HEK293 (cell line): ENCODE results near the gene RFX4.

Experiments used
- CTCF ChIA-PET: fragments of 350-600 bp; formaldehyde crosslinking; extraction: SDS; loops from one replicate; lab custom pipeline; 2021; ENCODE audit warnings: antibody characterized with exemption; lab: Yijun Ruan, JAX
- POLR2A ChIA-PET: fragments of 300-600 bp; formaldehyde crosslinking; extraction: SDS; loops from one replicate; lab custom pipeline; 2020; ENCODE audit warnings: antibody characterized with exemption, inconsistent platforms; lab: Yijun Ruan, JAX
- H3K27ac ChIP-seq: fragments of 200-500 bp; sonication (Bioruptor generic); 2 replicates; pipeline ENCODE4 v1.5.1; 2014; ENCODE audit warnings: low read depth, low read length, control low read depth, inconsistent platforms; ENCODE audit errors: extremely low read depth
- H3K36me3 ChIP-seq, 2 experiments: fragments of 200-500 bp in 1 of 2; sonication (Bioruptor generic) in 1 of 2; 1 replicate in 1 of 2; 2 replicates in 1 of 2; pipeline ENCODE4 v1.5.1; 2014 to 2017; ENCODE audit warnings: inconsistent platforms in 2 of 2, low read length in 2 of 2; ENCODE audit not compliant: control insufficient read depth in 2 of 2, insufficient read depth in 1 of 2
- H3K4me1 ChIP-seq: fragments of 200-500 bp; sonication (Bioruptor generic); 2 replicates; pipeline ENCODE4 v1.5.1; 2014; ENCODE audit warnings: mild to moderate bottlenecking, low read length, inconsistent platforms; ENCODE audit not compliant: control insufficient read depth, insufficient read depth
- H3K4me3 ChIP-seq: 2 replicates; pipeline ENCODE4 v1.5.1; 2011; ENCODE audit warnings: low read depth, mild to moderate bottlenecking, control low read depth, low read length, moderate library complexity
- H3K9me3 ChIP-seq: fragments of 200-500 bp; sonication (Bioruptor generic); 2 replicates; pipeline ENCODE4 v1.5.1; 2014; ENCODE audit warnings: low read depth, low read length, inconsistent platforms; ENCODE audit not compliant: control insufficient read depth, insufficient read depth
- GFI1B ChIP-seq: fragments of 450-650 bp; formaldehyde crosslinking; IDR thresholded peaks from 2 replicates; pipeline ENCODE4 v1.5.1; 2016; ENCODE audit warnings: missing biosample characterization, missing genetic modification characterization
- GLIS1 ChIP-seq: fragments of 450-650 bp; formaldehyde crosslinking; IDR thresholded peaks from 2 replicates; pipeline ENCODE4 v1.5.1; 2016; ENCODE audit warnings: missing biosample characterization, missing genetic modification characterization
- MYNN ChIP-seq: fragments of 450-650 bp; formaldehyde crosslinking; IDR thresholded peaks from 2 replicates; pipeline ENCODE4 v1.5.1; 2016; ENCODE audit warnings: missing biosample characterization, missing genetic modification characterization, borderline replicate concordance
- REST ChIP-seq: fragments of 450-650 bp; formaldehyde crosslinking; IDR thresholded peaks from 2 replicates; pipeline ENCODE4 v1.5.1; 2016; ENCODE audit warnings: missing biosample characterization, missing genetic modification characterization
- SALL2 ChIP-seq: fragments of 450-650 bp; formaldehyde crosslinking; IDR thresholded peaks from 2 replicates; pipeline ENCODE4 v1.5.0; 2017; ENCODE audit warnings: missing biosample characterization, mild to moderate bottlenecking, missing genetic modification characterization, borderline replicate concordance
- ZBTB20 ChIP-seq: fragments of 450-650 bp; formaldehyde crosslinking; IDR thresholded peaks from 2 replicates; pipeline ENCODE4 v1.5.1; 2016; ENCODE audit warnings: missing biosample characterization, missing genetic modification characterization
- ZFP37 ChIP-seq: fragments of 450-650 bp; formaldehyde crosslinking; IDR thresholded peaks from 2 replicates; pipeline ENCODE4 v1.5.1; 2016; ENCODE audit warnings: missing biosample characterization, missing genetic modification characterization
- ZNF10 ChIP-seq: fragments of 450-650 bp; formaldehyde crosslinking; IDR thresholded peaks from 2 replicates; pipeline ENCODE4 v1.5.1; 2017; ENCODE audit warnings: missing biosample characterization, missing genetic modification characterization
- ZNF132 ChIP-seq: fragments of 450-650 bp; formaldehyde crosslinking; IDR thresholded peaks from 2 replicates; pipeline ENCODE4 v1.5.1; 2017; ENCODE audit warnings: missing biosample characterization, missing genetic modification characterization, borderline replicate concordance
- ZNF169 ChIP-seq: fragments of 450-650 bp; formaldehyde crosslinking; IDR thresholded peaks from 2 replicates; pipeline ENCODE4 v1.5.1; 2016; ENCODE audit warnings: missing biosample characterization, missing genetic modification characterization
- ZNF202 ChIP-seq: fragments of 450-650 bp; formaldehyde crosslinking; IDR thresholded peaks from 2 replicates; pipeline ENCODE4 v1.5.1; 2016; ENCODE audit warnings: missing biosample characterization, missing genetic modification characterization, borderline replicate concordance
- ZNF341 ChIP-seq: fragments of 450-650 bp; formaldehyde crosslinking; IDR thresholded peaks from 2 replicates; pipeline ENCODE4; 2016; ENCODE audit warnings: low read depth, missing biosample characterization, missing genetic modification characterization
- ZNF362 ChIP-seq: fragments of 450-650 bp; formaldehyde crosslinking; IDR thresholded peaks from 2 replicates; pipeline ENCODE4 v1.5.1; 2016; ENCODE audit warnings: missing biosample characterization, missing genetic modification characterization
- ZNF548 ChIP-seq: fragments of 450-650 bp; formaldehyde crosslinking; IDR thresholded peaks from 2 replicates; pipeline ENCODE4 v1.5.1; 2016; ENCODE audit warnings: missing biosample characterization, missing genetic modification characterization
- ZNF561 ChIP-seq: fragments of 450-650 bp; IDR thresholded peaks from 2 replicates; pipeline ENCODE4 v1.5.1; 2018; ENCODE audit warnings: missing biosample characterization, missing genetic modification characterization, borderline replicate concordance
- ZNF571 ChIP-seq: fragments of 450-650 bp; formaldehyde crosslinking; IDR thresholded peaks from 2 replicates; pipeline ENCODE4 v1.5.0; 2017; ENCODE audit warnings: missing biosample characterization, missing genetic modification characterization
- ZNF585B ChIP-seq: fragments of 450-650 bp; formaldehyde crosslinking; IDR thresholded peaks from 2 replicates; pipeline ENCODE4 v1.5.1; 2016; ENCODE audit warnings: missing biosample characterization, missing genetic modification characterization
- ZNF600 ChIP-seq: fragments of 450-650 bp; formaldehyde crosslinking; IDR thresholded peaks from 2 replicates; pipeline ENCODE4 v1.5.1; 2016; ENCODE audit warnings: missing biosample characterization, missing genetic modification characterization
- ZNF792 ChIP-seq: fragments of 450-650 bp; formaldehyde crosslinking; IDR thresholded peaks from 2 replicates; pipeline ENCODE4 v1.5.1; 2016; ENCODE audit warnings: missing biosample characterization, missing genetic modification characterization
- ZNF830 ChIP-seq: fragments of 450-650 bp; IDR thresholded peaks from 2 replicates; pipeline ENCODE4 v1.5.0; 2018; ENCODE audit warnings: missing biosample characterization, missing genetic modification characterization, low read depth, mild to moderate bottlenecking, moderate library complexity
- TF ChIP-seq, protein P1 (sequence below): fragments of 450-650 bp; formaldehyde crosslinking; optimal IDR thresholded peaks from 2 replicates; pipeline ENCODE3; 2016; ENCODE audit warnings: missing biosample characterization, mild to moderate bottlenecking, missing genetic modification characterization

RFX4 gene

GRCh38 chr12:106581543-106582248 is 1.1 kb upstream of the RFX4 start:
- TF ChIP-seq, protein P1, sequence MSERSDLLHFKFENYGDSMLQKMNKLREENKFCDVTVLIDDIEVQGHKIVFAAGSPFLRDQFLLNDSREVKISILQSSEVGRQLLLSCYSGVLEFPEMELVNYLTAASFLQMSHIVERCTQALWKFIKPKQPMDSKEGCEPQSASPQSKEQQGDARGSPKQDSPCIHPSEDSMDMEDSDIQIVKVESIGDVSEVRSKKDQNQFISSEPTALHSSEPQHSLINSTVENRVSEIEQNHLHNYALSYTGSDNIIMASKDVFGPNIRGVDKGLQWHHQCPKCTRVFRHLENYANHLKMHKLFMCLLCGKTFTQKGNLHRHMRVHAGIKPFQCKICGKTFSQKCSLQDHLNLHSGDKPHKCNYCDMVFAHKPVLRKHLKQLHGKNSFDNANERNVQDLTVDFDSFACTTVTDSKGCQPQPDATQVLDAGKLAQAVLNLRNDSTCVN (tag by site-specific recombination) = no peak
- TF ChIP-seq ZFP37 (tag by site-specific recombination) = no peak
- TF ChIP-seq ZNF830 = no peak
- TF ChIP-seq MYNN (tag by site-specific recombination) = no peak
- 0 out of 2 replicates have a peak, but pooled peaks have one; percentile 57 for TF ChIP-seq ZNF202 (tag by site-specific recombination)
- TF ChIP-seq ZNF792 (tag by site-specific recombination) = no peak
- TF ChIP-seq REST (tag by site-specific recombination) = peak; percentile 90
- TF ChIP-seq ZNF571 (tag by site-specific recombination) = no peak
- CTCF ChIA-PET = no interaction called here
- Histone ChIP-seq H3K36me3 (no peaks in the 10 kb centered on the region), H3K27ac (no peak overlapping the region), H3K4me3 (peak overlapping the region; percentile 23), H3K4me1 (no peaks in the 10 kb centered on the region; the same call in 1 of the 2 replicates), H3K9me3 (no peaks in the 10 kb centered on the region)
- POLR2A ChIA-PET = no interaction called here

GRCh38 chr12:106582249-106582591 is 584 bp upstream of the RFX4 start:
- ChIA-PET POLR2A (no interaction called here), CTCF (no interaction called here)
- Histone ChIP-seq H3K36me3 (no peaks in the 10 kb centered on the region), H3K4me1 (no peaks in the 10 kb centered on the region; the same call in 1 of the 2 replicates), H3K27ac (no peak overlapping the region), H3K9me3 (no peaks in the 10 kb centered on the region), H3K4me3 (no peak overlapping the region)
- no peak for TF ChIP-seq ZBTB20 (tag by site-specific recombination)
- no peak for TF ChIP-seq ZNF585B (tag by site-specific recombination)
- no peak for TF ChIP-seq ZNF362
- 0 out of 2 replicates have a peak, but pooled peaks have one; percentile 0 for TF ChIP-seq ZNF202 (tag by site-specific recombination)

GRCh38 chr12:106583242-106584103 is 669 bp downstream of the RFX4 start:
- Histone ChIP-seq H3K9me3 (no peaks in the 10 kb centered on the region), H3K27ac (no peak overlapping the region), H3K4me1 (no peaks in the 10 kb centered on the region; the same call in 1 of the 2 replicates), H3K36me3 (no peaks in the 10 kb centered on the region), H3K4me3 (peak overlapping the region; percentile 38)
- ChIA-PET POLR2A (no interaction called here), CTCF (interaction anchor here (0.6 to 0.7 kb wide), 2 partner anchors 170 to 177 kb away, joined by 3 read pairs; no protein-coding TSS in a partner anchor)
- TF ChIP-seq ZNF202 (tag by site-specific recombination) = no peak
- TF ChIP-seq GLIS1 = peak; percentile 20; the same call in 1 of the 2 replicates
- TF ChIP-seq GFI1B (tag by site-specific recombination) = no peak
- no peak for TF ChIP-seq SALL2 (tag by site-specific recombination)
- TF ChIP-seq ZNF132 (tag by site-specific recombination) = no peak
- TF ChIP-seq ZNF169 (tag by site-specific recombination) = no peak
- peak; percentile 27; the same call in 1 of the 2 replicates for TF ChIP-seq ZNF600 (tag by site-specific recombination)
- TF ChIP-seq, protein P1 (tag by site-specific recombination) = peak; percentile 83
- TF ChIP-seq ZNF548 (tag by site-specific recombination) = no peak
- no peak for TF ChIP-seq ZNF341 (tag by site-specific recombination)
- TF ChIP-seq ZNF561 (tag by site-specific recombination) = no peak
- TF ChIP-seq ZNF10 (tag by site-specific recombination) = no peak
